HG03571 (cell line): ENCODE measurements around the gene TFAP2D.

Experiments used
- ATAC-seq: cut with Tn5 transposase; IDR thresholded peaks from one replicate; pipeline ENCODE4 v1.9.1; 2021; ENCODE audit not compliant: unreplicated experiment

Gene TFAP2D

DNA sequence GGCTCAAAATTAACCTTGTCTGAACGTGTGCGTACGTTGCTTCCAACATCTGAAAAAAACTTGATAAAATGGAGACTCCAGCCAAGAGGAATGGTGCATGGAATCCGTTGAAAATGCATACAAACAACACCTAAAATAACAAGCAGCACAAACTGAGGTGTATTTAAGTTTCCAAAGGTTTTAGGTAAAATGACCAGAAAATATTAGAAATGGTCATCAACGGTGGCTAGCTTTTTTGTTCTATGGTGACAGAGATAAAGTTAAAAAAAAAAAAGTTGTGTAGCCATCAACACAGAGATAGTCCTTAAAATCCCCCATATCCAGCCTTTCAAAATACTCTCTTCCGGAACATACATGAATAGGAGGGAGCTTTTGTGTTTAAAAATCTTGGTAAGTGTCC, 104.7 kb downstream of the TFAP2D start:
- ATAC-seq, result no peak

DNA sequence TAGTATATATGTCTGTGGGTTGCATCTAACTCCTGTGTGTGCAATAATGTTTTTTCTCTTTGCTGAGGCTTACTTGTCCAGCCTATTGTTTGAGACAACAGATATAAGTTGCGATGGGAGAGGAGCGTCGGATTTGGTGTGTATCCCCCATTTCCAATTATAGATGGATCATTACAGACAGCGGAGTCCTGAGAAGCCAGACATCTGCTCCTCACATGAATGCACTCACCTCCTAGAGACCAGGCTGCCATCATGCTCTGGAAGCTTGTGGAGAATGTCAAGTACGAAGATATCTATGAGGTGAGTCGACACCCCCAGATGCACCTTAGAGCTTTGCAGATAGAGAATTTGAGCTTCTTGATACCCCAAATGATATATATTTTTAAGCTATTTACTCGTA, 105.3 kb downstream of the TFAP2D start, which contains the start of gene TFAP2B:
Gene TFAP2B, plus strand, starts transcription at position 199 of the 400 bp plus-strand sequence. Its CDS starts 21 bp downstream, at position 220.
- no peak for ATAC-seq

GRCh38 chr6:50819466-50819903, 106.2 kb downstream of the TFAP2D start:
- ATAC-seq, result no peak

DNA sequence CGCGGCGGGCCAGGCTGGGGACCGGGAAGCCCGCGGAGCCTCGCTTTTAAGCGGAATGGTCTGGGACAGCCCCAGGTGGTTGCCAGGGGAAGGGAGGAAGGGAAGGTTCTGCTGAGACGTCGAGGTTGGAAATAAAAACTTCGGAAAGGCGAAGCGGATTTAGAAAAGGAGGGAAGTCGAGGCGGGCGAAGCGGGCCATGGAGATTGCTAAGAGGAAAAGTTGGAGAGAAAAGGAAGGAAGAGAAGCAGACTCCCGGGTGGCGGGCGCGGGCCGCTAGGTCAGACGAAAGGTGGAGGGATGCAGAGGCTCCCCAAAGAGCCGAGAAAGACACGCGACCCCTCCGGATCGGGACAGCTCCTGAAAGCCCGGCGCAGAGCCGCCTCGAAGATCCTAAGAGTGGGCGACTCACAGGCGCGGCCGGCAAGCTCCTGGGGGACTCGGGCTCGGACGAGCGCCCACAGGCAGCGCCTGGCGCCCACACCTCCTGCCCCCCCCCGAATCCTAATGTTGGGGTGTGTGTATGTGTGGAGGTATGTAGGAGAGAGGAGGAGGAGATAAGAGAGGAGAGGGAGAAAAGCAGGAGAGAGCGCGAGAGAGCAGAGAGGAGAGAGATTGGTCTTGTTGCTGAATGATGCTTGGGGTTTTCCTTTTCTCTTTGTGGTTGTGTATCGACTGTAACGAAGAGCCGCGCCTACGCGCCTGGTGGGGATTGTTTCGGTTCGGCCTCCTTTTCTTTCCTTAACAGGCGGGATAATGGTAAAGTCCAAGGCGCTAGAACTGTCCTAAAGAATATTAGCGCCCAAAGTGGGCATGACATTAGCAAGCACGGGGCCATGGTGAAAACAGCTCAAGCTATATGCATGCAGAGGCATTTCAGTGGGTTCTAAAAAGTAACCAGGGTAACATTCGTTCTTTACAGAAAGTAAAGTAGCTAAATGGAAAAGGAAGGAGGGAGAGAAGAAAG, 106.9 kb downstream of the TFAP2D start:
- ATAC-seq, result no peak

DNA sequence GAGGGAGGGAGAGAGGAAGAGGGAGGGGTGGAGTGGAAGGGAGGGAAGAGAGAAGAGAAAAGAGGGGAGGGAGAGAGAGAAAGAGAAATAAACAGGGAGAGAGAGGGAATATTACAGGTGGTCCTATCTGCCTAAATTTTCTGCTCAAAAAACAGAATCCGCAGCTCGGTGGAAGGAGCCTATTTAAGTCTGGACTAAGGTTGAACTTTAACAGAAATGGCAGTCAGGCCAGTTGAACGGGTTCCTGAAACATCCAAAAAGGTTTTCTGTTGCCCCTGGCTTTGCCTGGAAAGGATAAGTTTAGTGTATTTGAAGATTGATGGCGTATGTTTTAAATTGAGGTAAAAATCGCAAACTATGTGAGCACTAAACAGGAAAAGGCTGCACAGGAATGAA, 107.5 kb downstream of the TFAP2D start:
- no peak for ATAC-seq

GRCh38 chr6:50821441-50822077, 108.2 kb downstream of the TFAP2D start:
- no peak for ATAC-seq

DNA sequence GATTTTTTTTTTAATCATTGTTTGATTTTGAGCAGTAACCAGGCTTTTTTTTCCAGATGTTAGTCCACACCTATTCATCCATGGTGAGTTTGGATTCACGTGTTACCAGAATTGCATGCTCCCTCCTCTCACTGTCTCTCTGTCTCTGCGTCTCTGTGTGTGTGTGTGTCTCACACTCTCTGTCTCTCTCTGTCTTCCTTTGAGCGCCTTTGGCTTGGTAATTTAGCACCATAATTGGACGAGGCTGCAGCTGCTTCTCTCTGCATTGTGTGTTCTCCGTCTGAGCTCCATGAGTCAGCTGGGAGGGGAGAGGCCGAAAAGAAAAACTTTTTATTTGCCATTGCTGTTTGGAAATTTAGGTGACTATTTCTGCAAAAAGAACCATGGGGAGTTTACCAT, 108.8 kb downstream of the TFAP2D start:
- no peak for ATAC-seq
